HG03095 (cell line): ENCODE measurements around the gene TRAF3IP1.
A peak's percentile ranks its signal among the peaks of the same experiment; 100 is the strongest.
"Not testable (repeated sequence)": the region's sequence is repeated elsewhere in the genome, so short reads cannot be mapped to it uniquely, and the experiment has no call there.

Source experiments
- ATAC-seq: cut with Tn5 transposase; IDR thresholded peaks from one replicate; pipeline ENCODE4 v1.9.1; 2021; ENCODE audit warnings: moderate library complexity; ENCODE audit not compliant: unreplicated experiment

The TRAF3IP1 gene

GRCh38 chr2:238320246-238320647 is at the start of gene TRAF3IP1:
Gene TRAF3IP1, plus strand, starts transcription at chr2:238320518. Its CDS starts 145 bp downstream, at chr2:238320663.
- ATAC-seq: peak; percentile 97

GRCh38 chr2:238270606-238271005 is 49.7 kb upstream of the TRAF3IP1 start:
- ATAC-seq: no peak

GRCh38 chr2:238271061-238271554 is 49.2 kb upstream of the TRAF3IP1 start:
- no peak for ATAC-seq

GRCh38 chr2:238271686-238272085 is 48.6 kb upstream of the TRAF3IP1 start:
- ATAC-seq: not testable (repeated sequence)

- no peak for ATAC-seq
These were observed 48.2 kb upstream of the TRAF3IP1 start for GRCh38 chr2:238272156-238272555.

- ATAC-seq: not testable (repeated sequence)
These were observed 46.9 kb upstream of the TRAF3IP1 start for GRCh38 chr2:238273433-238273832.

- no peak for ATAC-seq
These were observed 46.0 kb upstream of the TRAF3IP1 start for GRCh38 chr2:238274152-238274865.

- no peak for ATAC-seq
These were observed 42.6 kb upstream of the TRAF3IP1 start for GRCh38 chr2:238277695-238278094.

- no peak for ATAC-seq
These were observed 41.5 kb upstream of the TRAF3IP1 start for GRCh38 chr2:238278626-238279323.

- ATAC-seq: no peak
These were observed 41.0 kb upstream of the TRAF3IP1 start for GRCh38 chr2:238279324-238279682.

GRCh38 chr2:238280083-238280825 is 40.1 kb upstream of the TRAF3IP1 start:
- ATAC-seq: no peak

GRCh38 chr2:238281826-238282480 is 38.4 kb upstream of the TRAF3IP1 start:
- ATAC-seq: no peak

- no peak for ATAC-seq
These were observed 37.2 kb upstream of the TRAF3IP1 start for GRCh38 chr2:238282861-238283738.

GRCh38 chr2:238284802-238285515 is 35.4 kb upstream of the TRAF3IP1 start:
- no peak for ATAC-seq

GRCh38 chr2:238285653-238286082 is 34.6 kb upstream of the TRAF3IP1 start:
- ATAC-seq: no peak

- no peak for ATAC-seq
These were observed 34.2 kb upstream of the TRAF3IP1 start for GRCh38 chr2:238286095-238286494.

GRCh38 chr2:238286551-238286950 is 33.8 kb upstream of the TRAF3IP1 start:
- ATAC-seq: no peak

GRCh38 chr2:238286987-238287736 is 33.2 kb upstream of the TRAF3IP1 start:
- no peak for ATAC-seq
